Spleen (tissue), 11 donors: ENCODE measurements around the gene RAD23B. TPM values are rescaled to one million over a fixed set of nuclear protein-coding genes. Genes with fewer than 3 reads are reported as not detected.

Experiments
- DNase-seq: peaks from one replicate; pipeline ENCODE4 v3.0.0-alpha.2; 2020
- H3K27ac ChIP-seq, 8 donors: fragments of 200-600 bp; sonication (generic) in 7 of 8; 1 replicate in 4 of 8; 2 replicates in 4 of 8; pipeline versions ENCODE4 v1.5.0 to v1.8.0; 2016 to 2021; ENCODE audit warnings: inconsistent platforms in 4 of 8, mild to moderate bottlenecking in 4 of 8, moderate library complexity in 1 of 8
- H3K27me3 ChIP-seq, 7 donors: fragments of 200-600 bp; sonication (generic) in 6 of 7; replicated peaks in 1 of 7; 1 replicate in 4 of 7; 2 replicates in 3 of 7; pipeline versions ENCODE4 v1.5.0 to v1.8.0; 2016 to 2021; ENCODE audit warnings: inconsistent platforms in 3 of 7, mild to moderate bottlenecking in 1 of 7
- H3K36me3 ChIP-seq, 6 donors: fragments of 200-600 bp; sonication (generic) in 5 of 6; 1 replicate in 4 of 6; 2 replicates in 2 of 6; pipeline versions ENCODE4 v1.5.0 to v1.8.0; 2016 to 2021; ENCODE audit warnings: inconsistent platforms in 2 of 6
- H3K4me1 ChIP-seq, 6 donors: fragments of 200-600 bp; sonication (generic) in 5 of 6; 1 replicate in 3 of 6; 2 replicates in 3 of 6; pipeline versions ENCODE4 v1.5.0 to v1.8.0; 2016 to 2021; ENCODE audit warnings: inconsistent platforms in 3 of 6
- H3K4me3 ChIP-seq, 8 donors: fragments of 200-600 bp; sonication (generic) in 7 of 8; 1 replicate in 4 of 8; 2 replicates in 4 of 8; pipeline versions ENCODE4 v1.5.0 to v1.8.0; 2016 to 2021; ENCODE audit warnings: inconsistent platforms in 4 of 8, mild to moderate bottlenecking in 4 of 8, moderate library complexity in 2 of 8
- H3K9me3 ChIP-seq, 8 donors: fragments of 200-600 bp; sonication (generic) in 7 of 8; 1 replicate in 4 of 8; 2 replicates in 4 of 8; pipeline versions ENCODE4 v1.5.0 to v1.8.0; 2016 to 2021; ENCODE audit warnings: inconsistent platforms in 4 of 8
- CTCF ChIP-seq, 11 experiments: fragments of 200-600 bp in 7 of 11; fragments of 450-650 bp in 4 of 11; sonication (generic) in 4 of 11; IDR thresholded peaks in 8 of 11; conservative IDR thresholded peaks in 3 of 11; 1 replicate in 7 of 11; 2 replicates in 4 of 11; pipeline versions ENCODE4 v1.4.0 to v1.8.0; 2016 to 2021; ENCODE audit warnings: antibody characterized with exemption in 11 of 11, inconsistent platforms in 4 of 11, mild to moderate bottlenecking in 1 of 11
- POLR2A ChIP-seq, 3 donors: fragments of 450-650 bp; IDR thresholded peaks; one replicate each; pipeline ENCODE4 v1.5.1; 2017; ENCODE audit warnings: antibody characterized with exemption in 3 of 3, mild to moderate bottlenecking in 1 of 3
- POLR2AphosphoS5 ChIP-seq, 3 donors: sonication (generic); formaldehyde crosslinking; IDR thresholded peaks; one replicate each; pipeline ENCODE4 v1.5.1; 2017; ENCODE audit warnings: antibody characterized with exemption in 3 of 3
- WGBS, 5 donors: extraction: QIAGEN DNeasy Blood & Tissue Kit in 3 of 5; methylation state at CpG; one replicate each; pipeline versions ENCODE4 v1.1.5 to v1.1.7; 2013 to 2018; 5-methylcytosine and 5-hydroxymethylcytosine counted together
- intact Hi-C: fragments of 100-400 bp; cut with DNase I; formaldehyde crosslinking; loops from one replicate; pipeline ENCODE4 v1.15.0; 2023; ENCODE audit warnings: low total_unique reads
- polyA plus RNA-seq, 3 donors: library from polyadenylated mRNA; stranded (reverse); fragments of 200-250 nt; gene quantifications; one replicate each; pipeline ENCODE4 v1.2.1, GENCODE V29; 2013
- total RNA-seq, 7 donors: library from RNA; depleted of rRNA in 3 of 7; stranded (reverse); fragments of >200 nt in 3 of 7; fragmentation: NEBNext Ultra II Directional in 4 of 7; extraction: Animal tissue kit (Norgen Biotek cat#: 25700) in 4 of 7; gene quantifications; one replicate each; pipeline versions ENCODE4 v1.1.0 to v1.2.1, GENCODE V29; 2016 to 2021
- donor health status: healthy with polysubstance abuse.
- donor health status: DM: no; HTN: no; CAD: no; lungs with moderate emphysema.
- donor health status: DM: no; HTN: no; CAD: no.
- donor health status: Bipolar disorder and iron deficiency.
- donor health status: healthy.
- donor health status: DM: no; HTN: no; CAD: no.
- donor health status: DM: yes; HTN: yes; CAD: no.

The RAD23B gene
- total and polyA plus RNA-seq, 10 donors: 21.3 to 91.9 (median 64.5) TPM

- Histone ChIP-seq H3K27me3 (peaks cover 0 to 22% (median 0%) of the 10 kb centered on the region in 7 donors), H3K4me3 (no peak overlapping the region), H3K4me1 (no peaks in the 10 kb centered on the region), H3K36me3 (no peaks in the 10 kb centered on the region), H3K27ac (no peak overlapping the region), H3K9me3 (no peaks in the 10 kb centered on the region)
- intact Hi-C loops: no loop called here
- no peak for DNase-seq
- 20 to 32% (median 26%) methylated on average over 3 of the region's 3 CpGs for WGBS, 5 donors
- TF ChIP-seq CTCF (IDR thresholded peaks at IDR 0.05 in 8 of 11, conservative IDR thresholded peaks at IDR 0.05 in 3 of 11) (no peak), POLR2A (IDR thresholded peaks at IDR 0.05) (no peak), POLR2AphosphoS5 (IDR thresholded peaks at IDR 0.05) (no peak)
These were observed 91.9 kb downstream of the RAD23B start for GRCh38 chr9:107375001-107375400.

GRCh38 chr9:107375651-107376369 lies 92.7 kb downstream of the RAD23B start:
- Histone ChIP-seq H3K36me3 (no peaks in the 10 kb centered on the region), H3K9me3 (no peaks in the 10 kb centered on the region), H3K4me3 (no peak overlapping the region), H3K27ac (no peak overlapping the region), H3K27me3 (peaks cover 0 to 22% (median 0%) of the 10 kb centered on the region in 7 donors), H3K4me1 (no peaks in the 10 kb centered on the region)
- no peak for DNase-seq
- intact Hi-C loops: no loop called here
- TF ChIP-seq POLR2AphosphoS5 (IDR thresholded peaks at IDR 0.05) (no peak), CTCF (IDR thresholded peaks at IDR 0.05 in 8 of 11, conservative IDR thresholded peaks at IDR 0.05 in 3 of 11) (no peak), POLR2A (IDR thresholded peaks at IDR 0.05) (no peak)
- WGBS, 5 donors: 39 to 59% (median 48%) methylated on average over 10 of the region's 10 CpGs

- Histone ChIP-seq H3K27me3 (peaks cover 0 to 22% (median 0%) of the 10 kb centered on the region in 7 donors), H3K4me1 (no peaks in the 10 kb centered on the region), H3K27ac (no peak overlapping the region), H3K4me3 (no peak overlapping the region), H3K36me3 (no peaks in the 10 kb centered on the region), H3K9me3 (no peaks in the 10 kb centered on the region)
- WGBS, 5 donors: 83 to 91% (median 88%) methylated on average over 2 of the region's 2 CpGs
- intact Hi-C loops: no loop called here
- DNase-seq: no peak
- TF ChIP-seq POLR2A (IDR thresholded peaks at IDR 0.05) (no peak), CTCF (IDR thresholded peaks at IDR 0.05 in 8 of 11, conservative IDR thresholded peaks at IDR 0.05 in 3 of 11) (no peak), POLR2AphosphoS5 (IDR thresholded peaks at IDR 0.05) (no peak)
These were observed 94.9 kb downstream of the RAD23B start for GRCh38 chr9:107378006-107378405.

Other genes starting within 250 kb of the RAD23B start
- gene KLF4, start 206.5 kb downstream of the RAD23B start, total RNA-seq: 100 to 1,000 TPM in 3 of 7 donors, 10 to 100 TPM in 4; 63.8 to 177 (median 88.8) TPM
- 10 to 100 TPM; 10.4 to 34.4 (median 19.4) TPM for gene KLF4, start 206.5 kb downstream of the RAD23B start, polyA plus RNA-seq